ENCODE data around the gene SKAP1.

SKAP1 gene

DNA sequence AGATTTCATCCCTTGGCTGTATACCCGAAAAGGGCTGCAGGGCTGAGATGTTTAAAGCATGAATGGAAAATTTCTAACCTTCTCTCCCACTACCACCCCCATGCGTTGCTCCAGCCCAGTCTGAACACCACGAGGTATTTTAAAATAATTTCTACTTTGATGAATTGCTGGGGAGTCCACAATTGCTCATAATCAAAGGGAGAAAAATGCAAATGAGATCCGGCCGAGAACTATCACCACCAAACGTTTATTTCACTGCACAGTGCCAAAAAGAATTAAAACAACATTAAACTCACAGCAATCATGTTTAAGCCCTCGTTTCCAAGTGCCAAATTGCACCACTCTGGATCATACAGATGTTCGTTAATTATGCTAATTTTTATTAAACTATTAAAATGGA lies 285.8 kb downstream of the SKAP1 start:
- no peak for DNase-seq (ENCODE audit: low spot score)

DNA sequence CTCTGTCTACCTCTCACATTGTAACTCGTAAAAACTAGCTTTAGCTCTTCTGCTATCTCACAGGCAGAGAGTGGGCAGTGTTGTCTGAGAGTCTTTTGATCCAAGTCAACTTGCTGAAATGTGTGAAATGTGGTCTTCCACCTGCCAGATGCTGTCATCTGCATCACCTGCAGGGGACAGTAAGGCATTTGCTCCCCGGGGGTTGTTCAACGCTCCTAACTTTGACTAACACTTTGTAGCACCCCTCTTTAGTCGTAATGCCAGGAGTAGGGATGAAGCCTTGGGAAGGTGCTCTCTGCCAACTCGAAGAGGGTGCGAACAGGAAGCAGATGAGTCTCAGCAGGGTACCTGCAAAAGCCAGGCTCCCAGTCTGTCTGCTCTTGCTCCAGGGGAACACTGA lies 286.4 kb downstream of the SKAP1 start:
- no peak for DNase-seq (ENCODE audit: low spot score)

DNA sequence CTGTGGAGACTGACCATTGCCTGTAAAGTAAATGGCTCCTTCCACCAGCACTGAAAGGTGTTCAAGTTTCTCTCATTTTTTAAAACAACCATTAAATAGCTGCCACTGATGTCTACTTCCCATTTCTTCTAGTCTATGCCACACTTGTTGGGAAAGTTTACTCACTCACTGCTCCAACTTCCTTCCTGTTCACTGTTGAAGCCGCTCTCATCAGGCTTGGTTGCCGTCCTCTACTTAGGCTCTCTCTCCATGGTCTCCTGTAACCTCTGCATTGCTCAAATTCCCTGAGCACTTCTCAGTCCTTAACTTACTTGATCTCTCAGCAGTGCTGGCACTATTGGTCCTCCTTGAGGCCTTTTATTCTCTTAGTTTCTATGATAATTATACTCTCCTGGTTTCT lies 290.1 kb downstream of the SKAP1 start:
- DNase-seq (ENCODE audit: low spot score) = no peak

DNA sequence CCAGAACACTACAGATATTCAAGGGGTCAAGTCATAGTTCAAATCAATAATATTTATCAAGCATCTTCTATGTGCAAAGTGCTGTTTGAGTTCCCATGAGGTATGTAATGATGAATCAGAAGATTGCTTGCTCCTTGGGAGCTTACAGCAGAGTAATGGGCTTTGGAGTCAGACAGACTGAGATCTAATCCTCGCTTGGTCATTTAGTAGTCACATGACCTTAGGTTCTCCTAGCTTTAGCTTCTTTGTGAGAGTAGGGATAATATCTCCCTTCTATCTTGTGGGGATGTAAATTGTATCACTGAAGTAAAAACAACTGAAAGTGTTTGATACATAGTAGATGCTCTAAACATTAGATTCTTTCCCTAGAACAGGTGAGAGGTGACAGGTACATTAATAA lies 292.4 kb downstream of the SKAP1 start:
- no peak for DNase-seq (ENCODE audit: low spot score)

DNA sequence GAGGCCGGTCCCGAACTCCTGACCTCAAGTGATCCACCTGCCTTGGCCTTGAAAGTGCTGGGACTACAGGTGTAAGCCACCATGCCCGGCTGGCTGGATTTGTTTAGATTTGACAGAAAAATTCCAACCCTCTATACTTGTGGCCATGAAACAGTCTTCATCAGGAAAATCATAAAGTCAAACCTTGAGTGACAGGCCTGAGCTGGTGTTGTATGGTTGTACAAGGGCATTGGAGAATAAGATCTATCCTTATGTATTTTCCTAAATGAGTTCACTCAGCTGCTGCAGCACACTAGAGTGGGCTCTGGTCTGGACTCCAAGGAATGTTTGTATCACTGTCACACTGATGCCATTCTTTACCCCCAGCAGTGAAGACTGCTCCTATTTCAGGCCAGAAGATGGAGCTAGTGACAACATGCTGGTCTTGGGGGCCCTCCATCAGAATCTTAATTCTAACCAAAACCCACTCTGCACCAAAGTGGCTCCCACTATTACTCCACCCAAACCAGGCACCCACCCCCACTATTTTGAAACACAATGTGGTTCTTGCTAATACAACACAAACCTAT lies 295.0 kb downstream of the SKAP1 start:
- no peak for DNase-seq (ENCODE audit: low spot score)

DNA sequence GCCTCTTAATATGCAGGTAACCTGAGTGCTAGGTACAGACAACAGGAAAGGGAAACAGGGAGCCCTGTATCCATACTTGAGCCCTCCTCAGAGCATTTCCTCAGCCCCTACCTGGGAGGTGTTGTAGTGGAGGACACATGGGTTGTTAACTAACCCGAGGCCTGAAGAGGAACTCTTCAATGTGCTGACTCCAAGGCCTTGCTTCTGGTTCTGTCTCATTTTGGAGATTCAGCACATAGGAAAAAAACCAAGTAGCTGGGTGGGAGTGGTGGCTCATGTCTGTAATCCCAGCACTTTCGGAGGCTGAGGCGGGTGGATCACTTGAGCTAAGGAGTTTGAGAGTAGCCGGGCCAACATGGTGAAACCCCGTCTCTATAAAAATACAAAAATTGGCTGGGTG lies 297.6 kb downstream of the SKAP1 start:
- no peak for DNase-seq (ENCODE audit: low spot score)

DNA sequence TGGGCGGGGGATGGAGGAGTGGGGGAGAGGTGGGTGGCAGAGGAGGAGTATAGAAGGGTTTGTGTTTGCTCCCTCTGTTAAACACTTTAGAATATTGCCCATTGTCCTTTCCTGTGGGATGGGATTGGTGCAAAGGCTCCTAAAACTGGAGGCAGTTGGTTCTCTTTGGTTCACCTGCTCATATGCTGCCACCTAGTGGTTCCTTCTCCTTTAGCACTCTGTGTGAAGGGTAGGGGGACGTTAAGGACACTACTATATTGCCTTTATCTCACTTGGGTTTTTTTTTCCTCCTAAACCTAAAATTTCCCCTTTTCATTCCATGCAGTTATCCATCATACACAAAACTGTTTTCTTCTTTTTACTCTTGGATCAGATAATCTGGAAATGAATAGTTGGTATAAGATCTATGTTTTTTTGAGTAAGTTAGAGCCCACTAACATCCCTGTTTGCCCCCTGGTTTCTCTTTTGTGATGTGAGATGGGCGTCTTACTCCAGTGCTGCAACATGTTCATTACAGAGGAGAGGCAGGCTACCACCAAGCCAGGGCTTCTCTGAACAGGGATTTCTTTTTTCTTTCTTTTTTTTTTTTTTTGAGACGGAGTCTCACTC lies 298.7 kb downstream of the SKAP1 start:
- DNase-seq (ENCODE audit: low spot score) = peak; percentile 83

DNA sequence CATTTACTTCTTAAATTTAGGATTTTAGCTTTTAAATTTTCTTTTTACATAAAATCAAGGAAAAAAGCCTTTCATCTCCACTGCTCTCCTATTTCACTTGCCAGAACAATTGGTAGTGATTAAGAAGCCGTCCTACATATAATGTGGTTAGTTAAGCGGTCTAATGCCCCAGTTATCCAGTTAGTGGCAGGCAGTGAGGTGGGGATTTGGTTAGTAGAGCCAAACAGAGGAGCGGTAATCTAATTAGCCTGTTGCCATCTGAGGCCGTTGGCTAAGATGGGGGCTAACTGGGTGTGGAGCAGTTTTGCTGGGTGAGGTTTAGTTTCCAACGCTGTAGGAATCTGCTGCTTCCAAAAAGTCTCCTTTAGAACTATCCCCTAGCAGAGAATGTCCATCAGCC lies 300.0 kb downstream of the SKAP1 start:
- no peak for DNase-seq (ENCODE audit: low spot score)

DNA sequence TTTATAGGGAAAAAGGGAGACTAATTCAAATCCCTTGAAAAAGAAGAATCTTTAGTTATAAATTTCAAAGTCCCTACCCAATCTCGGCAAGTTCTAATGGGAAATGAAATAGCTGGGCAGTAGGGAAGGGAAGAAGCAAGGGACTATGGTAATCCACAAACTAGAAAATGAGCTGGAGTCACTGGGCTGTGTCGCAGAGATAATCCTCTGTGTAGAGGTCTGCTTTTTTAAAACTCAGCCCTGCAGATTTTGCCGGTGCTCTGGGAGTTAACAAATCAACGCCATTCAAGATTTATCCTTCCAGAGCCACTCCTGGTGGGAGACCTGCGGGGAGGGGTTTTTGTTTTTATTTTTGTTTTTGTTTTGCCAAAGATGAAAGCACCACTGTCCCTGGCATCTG lies 301.6 kb downstream of the SKAP1 start:
- DNase-seq (ENCODE audit: low spot score) = no peak

DNA sequence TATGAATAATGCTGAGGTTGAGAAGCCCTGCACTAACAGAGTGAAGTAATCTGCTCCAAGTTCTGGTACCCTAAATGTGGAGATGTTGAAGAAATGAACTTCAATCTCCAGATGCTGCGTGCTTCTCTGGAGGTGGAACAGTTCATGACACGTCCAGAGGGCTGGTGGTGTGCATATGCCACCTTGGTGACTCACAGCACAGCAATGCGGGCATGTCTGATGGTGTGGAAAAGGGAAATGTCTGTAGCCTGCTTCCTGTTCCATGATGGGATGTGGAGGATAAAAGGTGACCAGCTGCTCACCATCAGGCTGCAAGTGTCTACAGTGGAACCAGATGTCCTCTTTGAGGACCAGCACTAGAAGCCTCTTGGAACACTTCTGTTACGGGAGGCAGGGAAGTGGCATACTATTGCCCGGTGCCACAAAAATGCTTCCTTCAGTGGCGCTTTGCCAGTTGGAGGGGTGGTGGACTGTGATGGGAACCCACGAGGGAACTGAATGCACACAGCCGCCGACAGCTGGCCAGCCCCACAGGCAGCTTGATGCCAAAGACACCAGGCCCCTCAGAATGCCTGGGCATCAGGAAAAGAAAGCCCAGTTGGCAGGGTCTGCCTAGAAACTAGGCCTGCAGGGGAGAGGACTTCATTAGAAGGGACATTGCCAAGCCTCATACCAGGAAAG lies 302.5 kb downstream of the SKAP1 start:
- no peak for DNase-seq (ENCODE audit: low spot score)

DNA sequence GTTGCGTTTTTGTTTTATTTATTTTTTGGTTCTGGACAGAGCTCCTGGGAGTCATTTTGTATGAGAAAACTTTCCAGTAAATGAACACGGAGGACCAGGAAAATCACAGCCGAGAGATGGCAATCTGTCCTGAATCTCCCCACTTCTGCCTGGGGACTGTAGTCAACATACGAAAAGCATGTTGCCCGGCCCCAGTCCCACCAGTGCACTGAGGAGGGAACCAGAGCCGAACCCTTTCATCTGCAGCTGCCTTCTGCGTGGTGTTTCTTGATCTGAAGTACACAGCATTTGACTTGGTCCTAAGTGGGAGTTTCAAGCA lies 303.5 kb downstream of the SKAP1 start:
- no peak for DNase-seq (ENCODE audit: low spot score)

DNA sequence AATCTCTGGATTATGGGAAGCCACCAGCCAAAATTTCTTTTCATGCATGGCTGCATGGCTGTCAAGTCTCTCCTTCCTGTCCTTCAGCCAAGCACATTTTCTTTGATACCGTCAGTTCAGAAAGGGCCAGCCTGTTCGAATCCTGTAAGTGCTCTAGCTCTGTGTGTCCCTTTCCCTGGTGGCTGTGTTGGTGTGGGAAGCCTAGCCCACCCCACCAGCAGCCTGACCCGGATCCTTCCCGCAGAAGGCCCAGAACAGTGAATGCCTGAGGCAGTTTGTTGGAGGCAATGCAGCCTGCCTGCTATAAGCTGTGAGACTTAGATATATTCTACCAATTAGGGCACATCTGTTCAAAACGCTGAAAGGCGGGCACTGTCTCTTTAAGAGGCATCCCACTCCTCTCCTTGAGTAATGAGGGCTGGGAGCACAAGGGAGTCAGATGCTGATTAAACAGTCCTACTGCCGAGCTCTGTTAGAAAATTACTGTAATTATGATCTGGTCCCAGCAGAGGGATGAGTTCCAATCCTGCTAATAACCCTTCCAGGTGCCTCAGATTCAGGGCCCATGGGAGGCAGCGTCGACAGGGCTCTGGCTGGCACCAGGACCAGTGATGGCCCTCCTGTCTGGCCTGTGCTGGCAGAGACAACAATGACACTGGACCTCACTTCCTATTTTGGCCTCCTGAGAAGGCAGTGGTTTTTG lies 304.0 kb downstream of the SKAP1 start:
- no peak for DNase-seq (ENCODE audit: low spot score)

DNA sequence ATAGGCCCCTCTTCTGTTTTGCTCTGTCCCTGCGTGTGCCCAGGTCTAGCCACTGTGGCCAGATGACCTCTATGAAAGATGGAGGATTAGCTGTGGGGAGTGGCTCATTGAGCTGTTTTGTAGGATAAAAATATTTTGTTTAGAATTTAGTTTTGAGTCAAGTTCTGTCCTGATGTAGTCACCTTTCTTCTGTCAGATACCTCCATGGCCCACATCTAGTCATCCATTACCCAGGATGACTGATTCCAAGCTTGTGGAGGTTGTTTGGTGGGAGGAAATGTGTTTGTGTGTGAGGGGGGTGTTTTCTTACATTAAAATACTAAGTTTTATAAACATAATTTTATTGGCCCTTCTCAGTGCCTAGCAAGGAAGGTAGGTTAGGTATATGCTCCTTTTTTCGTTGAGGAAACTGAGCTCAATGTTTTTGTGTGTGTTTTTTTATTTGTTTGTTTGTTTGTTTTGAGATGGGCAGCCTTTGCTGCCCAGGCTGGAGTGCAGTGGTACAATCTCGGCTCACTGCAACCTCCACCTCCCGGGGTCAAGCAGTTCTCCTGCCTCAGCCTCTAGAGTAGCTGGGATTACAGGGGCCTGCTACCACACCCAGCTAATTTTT lies 306.1 kb downstream of the SKAP1 start:
- no peak for DNase-seq (ENCODE audit: low spot score)

DNA sequence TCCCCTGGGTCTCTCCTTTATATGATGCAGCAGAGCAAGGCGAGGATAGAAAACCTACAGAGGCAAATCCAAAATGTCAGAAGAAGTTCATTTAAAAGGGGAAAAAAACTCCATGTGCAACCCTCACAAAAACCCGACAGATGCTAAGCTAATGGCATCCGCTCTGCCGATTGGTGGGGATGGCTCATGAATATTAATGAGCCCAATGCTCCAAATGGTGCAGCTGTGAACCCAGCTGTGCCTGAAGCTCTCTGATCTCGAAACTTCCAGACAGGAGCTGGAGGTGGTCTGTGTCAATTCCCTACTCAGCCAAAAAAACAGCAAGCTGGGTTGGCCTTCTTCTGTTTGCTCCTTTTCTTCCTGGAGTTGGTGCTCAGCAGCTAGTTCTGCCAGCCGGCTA lies 306.9 kb downstream of the SKAP1 start:
- no peak for DNase-seq (ENCODE audit: low spot score)

DNA sequence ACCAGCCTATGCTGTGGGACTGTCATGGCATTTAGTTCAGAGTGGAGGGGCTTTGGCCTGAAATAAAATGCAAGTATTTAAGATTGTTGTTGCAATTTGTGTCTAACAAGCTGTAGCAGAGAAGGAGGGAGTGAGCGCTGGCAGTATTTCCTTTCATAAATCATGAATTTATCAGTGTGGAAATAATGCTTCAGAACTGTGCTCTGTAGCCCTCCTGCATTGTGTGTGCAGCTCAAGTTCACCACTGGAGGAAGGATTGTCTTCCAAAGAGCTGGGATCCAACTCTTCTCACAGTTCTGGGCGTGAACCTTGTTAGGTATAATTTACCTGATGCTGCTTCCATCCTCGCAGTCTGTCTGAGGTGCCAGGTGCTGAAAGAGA lies 307.4 kb downstream of the SKAP1 start:
- no peak for DNase-seq (ENCODE audit: low spot score)

DNA sequence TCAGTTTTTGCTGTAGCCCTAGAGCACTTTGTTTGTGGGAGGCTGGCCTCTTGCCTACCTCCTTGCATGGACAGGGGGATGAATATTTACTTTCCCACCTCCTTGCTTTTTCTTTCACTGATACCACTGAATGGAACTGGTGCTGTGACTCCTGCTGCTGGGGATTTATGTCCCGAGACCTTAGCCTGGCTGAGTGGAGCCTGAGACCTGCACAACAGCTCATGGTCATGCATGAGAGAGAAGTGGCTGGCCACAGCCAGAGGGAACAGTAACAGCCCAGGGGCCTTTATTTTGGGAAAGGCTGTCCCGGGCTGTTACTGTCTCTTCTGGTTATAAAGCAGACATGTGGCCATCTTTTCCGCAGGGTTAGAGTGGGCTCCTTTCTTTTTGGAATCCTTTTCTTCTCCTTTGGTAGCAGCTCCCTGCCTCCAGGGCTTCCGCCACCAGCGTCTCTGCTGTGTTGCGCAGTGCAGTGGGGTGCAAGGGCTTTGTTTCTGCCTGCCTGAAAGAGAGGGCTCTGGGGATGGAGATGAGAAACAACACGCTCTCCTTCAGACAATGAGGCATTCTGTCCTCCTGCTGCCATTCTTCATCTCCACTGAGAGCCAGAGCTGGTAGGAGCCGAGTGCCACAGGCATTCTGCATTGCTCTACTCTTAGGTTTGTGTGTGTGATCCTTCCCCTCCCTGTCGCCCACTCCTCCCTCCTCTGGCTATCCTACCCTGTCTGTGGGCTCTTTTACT lies 307.9 kb downstream of the SKAP1 start:
- DNase-seq (ENCODE audit: low spot score) = no peak

DNA sequence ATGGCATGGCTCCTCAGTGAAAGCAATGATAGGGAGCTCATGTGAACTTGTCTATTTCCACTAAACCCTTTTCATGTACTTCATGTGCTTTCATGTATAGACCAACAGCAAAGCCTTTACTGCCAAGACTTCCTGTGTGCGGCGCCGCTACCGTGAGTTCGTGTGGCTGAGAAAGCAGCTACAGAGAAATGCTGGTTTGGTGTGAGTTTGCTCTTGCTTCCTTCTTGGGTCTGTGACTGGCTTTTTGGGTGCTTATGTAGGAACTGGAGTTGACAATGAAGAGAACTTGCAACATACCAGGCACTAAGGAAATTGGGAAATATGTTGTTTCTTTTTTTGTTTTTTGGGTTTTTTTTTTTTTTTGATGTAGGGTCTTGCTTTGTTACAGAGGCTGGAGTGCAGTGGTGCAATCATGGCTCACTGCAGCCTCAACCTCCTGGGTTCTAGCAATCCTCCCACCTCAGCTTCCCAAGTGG lies 316.8 kb downstream of the SKAP1 start:
- DNase-seq (ENCODE audit: low spot score) = no peak

DNA sequence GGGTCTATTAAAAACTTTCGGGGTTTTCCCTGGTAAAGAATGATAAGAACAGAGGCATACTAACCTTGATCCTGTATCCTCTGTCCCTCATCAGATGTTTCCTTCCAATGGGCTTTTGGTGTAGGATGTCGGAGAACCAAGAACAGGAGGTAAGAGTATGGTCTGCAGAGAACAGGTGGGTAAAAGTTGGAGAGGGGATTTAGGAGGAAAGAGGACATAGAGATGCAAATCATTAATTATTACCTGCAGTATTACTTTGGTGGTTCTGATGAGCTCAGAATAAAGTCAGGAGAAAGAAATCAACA lies 318.1 kb downstream of the SKAP1 start:
- no peak for DNase-seq (ENCODE audit: low spot score)

DNA sequence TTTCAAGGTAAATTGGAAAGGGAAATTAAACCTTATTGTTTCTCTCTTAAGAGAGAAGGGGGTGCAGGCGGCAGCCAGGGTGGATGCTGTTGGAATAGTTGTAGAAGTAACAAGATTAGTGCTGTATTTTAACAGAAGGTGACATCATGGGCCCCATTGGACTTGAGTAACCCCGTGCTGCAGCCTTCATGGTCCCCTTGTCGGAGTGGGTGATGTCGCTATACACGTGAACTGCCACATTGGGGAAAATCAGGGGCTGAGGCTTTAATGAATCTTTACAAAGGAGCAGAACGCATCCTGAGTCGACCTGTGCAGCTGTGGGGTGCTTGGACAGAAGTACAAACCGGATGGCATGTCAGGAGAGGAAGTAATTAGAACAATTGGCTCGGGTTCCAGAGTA lies 319.3 kb downstream of the SKAP1 start:
- no peak for DNase-seq (ENCODE audit: low spot score)

DNA sequence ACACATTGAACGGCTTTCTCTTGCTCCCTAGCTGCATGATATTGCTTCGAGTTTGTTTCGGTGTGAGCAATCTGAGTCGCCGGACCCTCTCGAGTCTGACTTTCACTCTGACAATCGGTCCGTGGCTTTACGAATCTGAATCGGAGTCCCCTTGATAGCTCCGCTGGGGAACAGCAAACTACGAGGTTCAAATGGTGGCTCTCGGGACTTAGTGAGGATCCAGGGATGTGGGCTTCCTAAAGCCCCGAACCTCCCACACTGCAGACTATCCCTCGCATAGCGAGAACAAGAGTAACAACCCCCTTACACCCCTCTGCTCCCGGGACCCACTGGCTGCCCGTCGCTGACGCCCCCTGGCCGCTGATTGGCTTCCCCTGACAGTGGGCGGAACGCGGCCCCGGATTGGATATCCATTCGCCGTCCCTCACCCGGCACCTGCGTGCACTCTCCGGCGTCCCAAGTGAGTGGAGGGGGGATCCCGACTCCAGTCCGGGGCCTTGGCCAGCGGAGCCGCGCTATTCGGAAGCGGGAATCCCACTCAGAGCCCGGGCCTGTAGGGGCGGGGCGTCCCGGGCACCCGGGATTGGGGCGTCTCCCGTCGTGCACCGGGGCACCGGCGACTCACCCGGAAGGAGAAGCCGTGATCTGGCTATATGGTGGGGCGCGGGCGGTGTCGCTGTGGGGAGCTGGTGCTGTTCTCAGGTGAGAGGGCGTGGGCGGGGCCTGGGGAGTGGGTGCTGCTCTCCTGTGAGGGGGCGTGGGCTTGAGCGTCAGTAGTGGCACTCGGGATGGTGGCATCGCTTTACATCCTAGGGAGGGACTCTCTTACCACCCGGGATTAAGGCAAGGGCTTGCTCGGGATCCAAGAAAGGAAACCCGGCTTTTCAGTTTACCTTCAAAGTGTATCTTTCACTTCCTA lies 322.6 kb downstream of the SKAP1 start, which contains the start of gene SNX11:
Gene SNX11, plus strand, starts transcription at position 630 of the 919 bp plus-strand sequence. CDS start 4,278 bp downstream, outside the sequence.
- DNase-seq (ENCODE audit: low spot score) = peak; percentile 91

DNA sequence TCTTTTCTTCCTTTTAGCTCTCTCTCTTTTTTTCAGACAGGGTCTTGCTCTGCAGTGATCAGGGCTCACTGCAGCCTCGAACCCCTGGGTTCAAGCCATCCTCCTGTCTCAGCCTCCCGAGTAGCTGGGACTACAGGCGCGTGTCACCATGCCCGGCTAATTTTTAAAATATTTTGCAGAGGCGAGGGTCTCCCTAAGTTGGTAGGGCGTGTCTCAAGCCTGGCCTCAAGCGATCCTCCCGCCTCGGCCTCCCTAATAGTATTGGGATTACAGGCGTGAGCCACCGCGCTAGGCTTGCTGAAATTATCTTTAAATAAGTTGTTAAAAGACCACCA lies 323.2 kb downstream of the SKAP1 start:
- DNase-seq (ENCODE audit: low spot score) = no peak

Data from cerebellar cortex (tissue), 1 donor.